HCT116 (cell line): ENCODE data around the gene ZFP57. TPM values are rescaled to one million over a fixed set of nuclear protein-coding genes. Genes with fewer than 3 reads are reported as not detected.

Experiments used
- ATAC-seq: fragments of 200-7000 bp; cut with Tn5 transposase; 2 replicates; pipeline ENCODE4 v1.9.1; 2020; ENCODE audit warnings: mild to moderate bottlenecking, moderate library complexity
- BruUV-seq: library from RNA; stranded (reverse); fragments of 400-500 nt; replicated peaks from 2 replicates; lab custom pipeline; 2021; lab: Mats Ljungman, UMichigan
- CTCF ChIA-PET: fragments of 300-600 bp; sonication (Branson Sonifier 250); formaldehyde crosslinking; loops from one replicate; lab custom pipeline; 2021; ENCODE audit warnings: antibody characterized with exemption; lab: Charles Lee
- POLR2A ChIA-PET: fragments of 300-600, 350-600 bp; sonication (Branson Sonifier 250); formaldehyde crosslinking; loops from one replicate; lab custom pipeline; 2021; ENCODE audit warnings: antibody characterized with exemption; lab: Charles Lee
- RAD21 ChIA-PET, 2 experiments: fragments of 300-600 bp; sonication (Branson Sonifier 250); formaldehyde crosslinking; loops; one replicate each; lab custom pipeline; 2023; ENCODE audit warnings: low total read pairs in 2 of 2; ENCODE audit not compliant: uncharacterized antibody in 2 of 2, unreplicated experiment in 2 of 2, low non-redundant PET in 1 of 2; lab: Charles Lee
- DNase-seq: peaks from one replicate; pipeline ENCODE4 v3.0.0-alpha.2; 2010; ENCODE audit warnings: low read depth, low spot score
- H2AFZ ChIP-seq: fragments of 200-600 bp; shearing (Covaris generic), sonication (generic); 2 replicates; pipeline ENCODE4 v1.6.1; 2017; ENCODE audit warnings: low read depth, mixed run types, mixed read lengths, antibody characterized with exemption, low read length; ENCODE audit not compliant: poor library complexity, severe bottlenecking
- H3K27ac ChIP-seq: 2 replicates; pipeline ENCODE4 v1.5.1; 2012; ENCODE audit warnings: low read depth, low read length
- H3K27me3 ChIP-seq: fragments of 200-600 bp; sonication (generic); 2 replicates; pipeline ENCODE4 v1.6.1; 2016; ENCODE audit warnings: mixed run types, low read length, mixed read lengths; ENCODE audit not compliant: insufficient read depth
- H3K36me3 ChIP-seq, 2 experiments: fragments of 200-500 bp in 1 of 2; fragments of 200-600 bp in 1 of 2; sonication (Bioruptor generic) in 1 of 2; sonication (generic) in 1 of 2; 2 replicates each; pipeline versions ENCODE4 v1.5.1 to v1.6.1; 2014 to 2016; ENCODE audit warnings: low read length in 2 of 2, inconsistent platforms in 1 of 2, mixed read lengths in 1 of 2, mixed run types in 1 of 2; ENCODE audit not compliant: insufficient read depth in 2 of 2, control insufficient read depth in 1 of 2
- H3K4me1 ChIP-seq, 2 experiments: fragments of 200-600 bp in 1 of 2; sonication (generic) in 1 of 2; 2 replicates each; pipeline versions ENCODE4 v1.5.1 to v1.6.1; 2012 to 2017; ENCODE audit warnings: low read length in 2 of 2, inconsistent platforms in 1 of 2, mild to moderate bottlenecking in 1 of 2, mixed read lengths in 1 of 2, mixed run types in 1 of 2, moderate library complexity in 1 of 2; ENCODE audit not compliant: insufficient read depth in 2 of 2, control insufficient read depth in 1 of 2
- H3K4me2 ChIP-seq: fragments of 200-600 bp; sonication (generic); 2 replicates; pipeline ENCODE4 v1.6.1; 2017; ENCODE audit warnings: mixed run types, low read length, mixed read lengths
- H3K4me3 ChIP-seq, 2 experiments: fragments of 200-600 bp in 1 of 2; sonication (generic) in 1 of 2; replicated peaks in 1 of 2; 2 replicates each; pipeline ENCODE4 v1.5.1; 2011 to 2016; ENCODE audit warnings: low read length in 2 of 2, control low read depth in 1 of 2, low read depth in 1 of 2, mild to moderate bottlenecking in 1 of 2, mixed read lengths in 1 of 2, mixed run types in 1 of 2
- H3K79me2 ChIP-seq: fragments of 200-600 bp; sonication (generic); 2 replicates; pipeline ENCODE4 v1.6.1; 2017; ENCODE audit warnings: mild to moderate bottlenecking, mixed run types, low read length, moderate library complexity, mixed read lengths; ENCODE audit not compliant: insufficient read depth
- H3K9ac ChIP-seq: fragments of 200-600 bp; sonication (generic); 2 replicates; pipeline ENCODE4 v1.6.1; 2016; ENCODE audit warnings: low read length, mixed read lengths
- H3K9me2 ChIP-seq: fragments of 200-600 bp; sonication (generic), shearing (Covaris generic); 2 replicates; pipeline ENCODE4 v1.6.1; 2017; ENCODE audit warnings: mixed run types, mild to moderate bottlenecking, moderate library complexity; ENCODE audit not compliant: insufficient read depth
- H3K9me3 ChIP-seq, 2 experiments: fragments of 200-500 bp in 1 of 2; fragments of 200-600 bp in 1 of 2; sonication (Bioruptor generic) in 1 of 2; sonication (generic) in 1 of 2; 2 replicates each; pipeline ENCODE4 v1.6.1; 2014 to 2017; ENCODE audit warnings: low read length in 2 of 2, mixed read lengths in 2 of 2, inconsistent platforms in 1 of 2, low read depth in 1 of 2, mild to moderate bottlenecking in 1 of 2, mixed run types in 1 of 2, moderate library complexity in 1 of 2; ENCODE audit not compliant: control insufficient read depth in 1 of 2, insufficient read depth in 1 of 2
- H4K20me1 ChIP-seq: fragments of 200-600 bp; sonication (generic), shearing (Covaris generic); 2 replicates; pipeline ENCODE4 v1.6.1; 2017; ENCODE audit warnings: mixed run types, mild to moderate bottlenecking, moderate library complexity; ENCODE audit not compliant: insufficient read depth
- CEBPB ChIP-seq: IDR thresholded peaks from 2 replicates; pipeline ENCODE4 v1.6.1; 2012; ENCODE audit warnings: low read depth
- CTCF ChIP-seq, 3 experiments: fragments of 200-600 bp in 1 of 3; sonication (generic) in 1 of 3; IDR thresholded peaks in 2 of 3; conservative IDR thresholded peaks in 1 of 3; 2 replicates each; pipeline ENCODE4 v1.5.1; 2012 to 2017; ENCODE audit warnings: low read depth in 2 of 3, low read length in 2 of 3, antibody characterized with exemption in 1 of 3, borderline replicate concordance in 1 of 3, control low read depth in 1 of 3, mild to moderate bottlenecking in 1 of 3, mixed read lengths in 1 of 3, mixed run types in 1 of 3, moderate library complexity in 1 of 3; ENCODE audit not compliant: insufficient read depth in 1 of 3
- EGR1 ChIP-seq: IDR thresholded peaks from 2 replicates; pipeline ENCODE4 v1.6.1; 2012; ENCODE audit warnings: low read depth
- ELF1 ChIP-seq: IDR thresholded peaks from 2 replicates; pipeline ENCODE4 v1.6.1; 2012; ENCODE audit warnings: low read depth, borderline replicate concordance
- EZH2 ChIP-seq: fragments of 200-600 bp; sonication (generic); IDR thresholded peaks from 2 replicates; pipeline ENCODE4 v1.6.1; 2017; ENCODE audit warnings: antibody characterized with exemption, mixed run types
- EZH2phosphoT487 ChIP-seq: fragments of 200-600 bp; IDR thresholded peaks from 2 replicates; pipeline ENCODE4 v1.6.1; 2018; ENCODE audit warnings: antibody characterized with exemption, borderline replicate concordance
- FOSL1 ChIP-seq: IDR thresholded peaks from 2 replicates; pipeline ENCODE4 v1.6.1; 2012; ENCODE audit warnings: low read depth
- JUND ChIP-seq: IDR thresholded peaks from 2 replicates; pipeline ENCODE4 v1.6.1; 2012
- MAX ChIP-seq: IDR thresholded peaks from 2 replicates; pipeline ENCODE4 v1.6.1; 2012
- POLR2A ChIP-seq: IDR thresholded peaks from 2 replicates; pipeline ENCODE4 v1.7.0; 2011; ENCODE audit warnings: borderline replicate concordance; ENCODE audit not compliant: insufficient read depth, insufficient read length; ENCODE audit errors: extremely low read depth
- POLR2AphosphoS5 ChIP-seq: IDR thresholded peaks from 2 replicates; pipeline ENCODE4 v1.6.1; 2011; ENCODE audit warnings: mild to moderate bottlenecking, low read depth, low read length, moderate library complexity
- SIN3A ChIP-seq: IDR thresholded peaks from 2 replicates; pipeline ENCODE4 v1.6.1; 2012; ENCODE audit warnings: low read depth
- SP1 ChIP-seq: IDR thresholded peaks from 2 replicates; pipeline ENCODE4 v1.6.1; 2012; ENCODE audit warnings: low read depth
- SRF ChIP-seq: IDR thresholded peaks from 2 replicates; pipeline ENCODE4 v1.6.1; 2012; ENCODE audit warnings: low read depth
- TCF7L2 ChIP-seq: IDR thresholded peaks from 2 replicates; pipeline ENCODE4 v1.7.0; 2011; ENCODE audit warnings: borderline replicate concordance, inconsistent platforms; ENCODE audit not compliant: insufficient read depth, insufficient read length; ENCODE audit errors: extremely low read depth
- YY1 ChIP-seq: IDR thresholded peaks from 2 replicates; pipeline ENCODE4 v1.6.1; 2011; ENCODE audit warnings: low read length, low read depth, moderate library complexity, mild to moderate bottlenecking; ENCODE audit not compliant: insufficient replicate concordance; ENCODE audit errors: extremely low read depth
- ZBTB33 ChIP-seq: IDR thresholded peaks from 2 replicates; pipeline ENCODE4 v1.6.1; 2011; ENCODE audit warnings: mild to moderate bottlenecking, low read length, moderate library complexity; ENCODE audit not compliant: insufficient replicate concordance; ENCODE audit errors: extremely low read depth
- ZFX ChIP-seq: fragments of 450-650 bp; IDR thresholded peaks from 2 replicates; pipeline ENCODE4 v1.6.1; 2017
- ZNF274 ChIP-seq: fragments of 200-500 bp; sonication (Bioruptor generic); IDR thresholded peaks from 2 replicates; pipeline ENCODE4 v1.6.1; 2014; ENCODE audit warnings: mild to moderate bottlenecking, low read depth, low read length, inconsistent platforms
- intact Hi-C: fragments of 100-400 bp; cut with micrococcal nuclease; formaldehyde crosslinking; loops from 2 replicates; pipeline ENCODE4 v1.10.0; 2022
- total RNA-seq: library from RNA; stranded (reverse); gene quantifications from one replicate; pipeline ENCODE4 v1.2.1, GENCODE V29; 2021; ENCODE audit not compliant: unreplicated experiment

The ZFP57 gene
- total RNA-seq, 1 experiment from 2014 or later, result not detected

GRCh38 chr6:29656798-29657197, 24.2 kb downstream of the ZFP57 start, which contains the start of gene MOG:
Gene MOG (plus strand): TSS chr6:29657092. CDS start chr6:29657210, 118 bp downstream.
- BruUV-seq, result no TSS peak

GRCh38 chr6:29656157-29656556, 24.8 kb downstream of the ZFP57 start:
- DNase-seq (no peak), ATAC-seq (no peak)
- Histone ChIP-seq H2AFZ (no peak overlapping the region), H3K9me2 (no peaks in the 10 kb centered on the region), H3K36me3 (no peaks in the 10 kb centered on the region), H3K4me1 (no peaks in the 10 kb centered on the region), H3K9me3 (no peaks in the 10 kb centered on the region), H3K27me3 (no peaks in the 10 kb centered on the region), H3K4me2 (no peak overlapping the region), H3K27ac (no peak overlapping the region), H4K20me1 (no peaks in the 10 kb centered on the region), H3K79me2 (no peaks in the 10 kb centered on the region), H3K4me3 (no peak overlapping the region), H3K9ac (no peak overlapping the region)
- intact Hi-C loops, result no loop called here
- ChIA-PET CTCF (no interaction called here), POLR2A (no interaction called here), RAD21 (no interaction called here)
- BruUV-seq, result no TSS peak
- no peak for TF ChIP-seq ELF1
- no peak for TF ChIP-seq SRF
- no peak for TF ChIP-seq ZBTB33
- TF ChIP-seq CEBPB, result no peak
- TF ChIP-seq EZH2, result no peak
- no peak for TF ChIP-seq CTCF (IDR thresholded peaks at IDR 0.05 in 2 of 3, conservative IDR thresholded peaks at IDR 0.05 in 1 of 3; ENCODE audit: borderline replicate concordance in 1 of 3, insufficient read depth in 1 of 3, low read depth in 2 of 3, low read length in 2 of 3)
- no peak for TF ChIP-seq TCF7L2
- TF ChIP-seq ZFX, result no peak
- no peak for TF ChIP-seq EZH2phosphoT487
- TF ChIP-seq JUND, result no peak
- no peak for TF ChIP-seq EGR1
- no peak for TF ChIP-seq FOSL1
- no peak for TF ChIP-seq YY1
- no peak for TF ChIP-seq ZNF274
- TF ChIP-seq POLR2A, result no peak
- no peak for TF ChIP-seq MAX
- no peak for TF ChIP-seq POLR2AphosphoS5
- no peak for TF ChIP-seq SIN3A

More at GRCh38 chr6:29656798-29657197, 24.2 kb downstream of the ZFP57 start, which contains the start of gene MOG:
- Histone ChIP-seq H3K9me3 (no peaks in the 10 kb centered on the region), H4K20me1 (no peaks in the 10 kb centered on the region)
- RAD21 ChIA-PET, result no interaction called here
- TF ChIP-seq JUND (no peak), SP1 (no peak)
- TF ChIP-seq, all 23 proteins: peak for 0
- Histone ChIP-seq H3K36me3 (no peaks in the 10 kb centered on the region), H3K9me2 (no peaks in the 10 kb centered on the region), H3K79me2 (no peaks in the 10 kb centered on the region), H3K4me3 (no peak within 1 kb of the TSS), H3K4me1 (no peaks in the 10 kb centered on the region), H3K4me2 (no peak within 1 kb of the TSS), H3K27ac (no peak within 1 kb of the TSS), H2AFZ (no peak within 1 kb of the TSS), H3K9ac (no peak within 1 kb of the TSS), H3K27me3 (no peaks in the 10 kb centered on the region)
- no peak for ATAC-seq
- no peak for DNase-seq
- intact Hi-C loops, result no loop called here
- ChIA-PET POLR2A (no interaction called here), CTCF (no interaction called here)
